Stimulated activated naive CD8-positive, alpha-beta T cell treated with anti-CD3 and anti-CD28 coated beads, Interleukin-15, Interleukin-2, amounts not matched to agents 100 U/mL and 50 U/mL, for 24 hours (primary cell): ENCODE data around the gene HORMAD2.

Experiments used
- ATAC-seq: fragments of 150-1000 bp; cut with Tn5 transposase; one replicate; pipeline ENCODE4 v1.10.0; 2021
- DNase-seq: peaks from one replicate; pipeline ENCODE4 v3.0.0; 2021

Gene HORMAD2

GRCh38 chr22:30105483-30105882 lies 25.2 kb downstream of the HORMAD2 start:
- no peak for DNase-seq
- no peak for ATAC-seq

- ATAC-seq (no peak), DNase-seq (no peak)
Observed at GRCh38 chr22:30113494-30113893, 33.2 kb downstream of the HORMAD2 start.

- DNase-seq (no peak), ATAC-seq (no peak)
Observed at GRCh38 chr22:30114361-30114760, 34.1 kb downstream of the HORMAD2 start.

GRCh38 chr22:30115705-30116104 lies 35.4 kb downstream of the HORMAD2 start:
- DNase-seq (no peak), ATAC-seq (no peak)

- DNase-seq (no peak), ATAC-seq (peak; percentile 81)
Observed at GRCh38 chr22:30116362-30117117, 36.3 kb downstream of the HORMAD2 start.

- no peak for ATAC-seq
- DNase-seq, result no peak
Observed at GRCh38 chr22:30117256-30117655, 37.0 kb downstream of the HORMAD2 start.

- ATAC-seq, result no peak
Observed at GRCh38 chr22:30118291-30118690, 38.0 kb downstream of the HORMAD2 start.

GRCh38 chr22:30121960-30122359 lies 41.7 kb downstream of the HORMAD2 start:
- DNase-seq, result no peak
- ATAC-seq, result no peak

More at GRCh38 chr22:30118291-30118690, 38.0 kb downstream of the HORMAD2 start:
- DNase-seq, result no peak

GRCh38 chr22:30123463-30123862 lies 43.2 kb downstream of the HORMAD2 start:
- DNase-seq (no peak), ATAC-seq (no peak)

- ATAC-seq, result no peak
- no peak for DNase-seq
Observed at GRCh38 chr22:30127749-30128166, 47.5 kb downstream of the HORMAD2 start.

GRCh38 chr22:30128511-30128910 lies 48.2 kb downstream of the HORMAD2 start:
- ATAC-seq, result no peak
- DNase-seq, result no peak

GRCh38 chr22:30129636-30130035 lies 49.4 kb downstream of the HORMAD2 start:
- no peak for ATAC-seq

GRCh38 chr22:30132290-30132996 lies 52.2 kb downstream of the HORMAD2 start:
- ATAC-seq, result peak; percentile 19

More at GRCh38 chr22:30129636-30130035, 49.4 kb downstream of the HORMAD2 start:
- DNase-seq, result no peak

GRCh38 chr22:30140414-30140813 lies 60.1 kb downstream of the HORMAD2 start:
- DNase-seq (no peak), ATAC-seq (no peak)

More at GRCh38 chr22:30132290-30132996, 52.2 kb downstream of the HORMAD2 start:
- no peak for DNase-seq

GRCh38 chr22:30143265-30143664 lies 63.0 kb downstream of the HORMAD2 start:
- DNase-seq, result no peak

GRCh38 chr22:30144391-30144790 lies 64.1 kb downstream of the HORMAD2 start:
- ATAC-seq, result no peak
- DNase-seq, result no peak

More at GRCh38 chr22:30143265-30143664, 63.0 kb downstream of the HORMAD2 start:
- no peak for ATAC-seq

- DNase-seq (no peak), ATAC-seq (no peak)
Observed at GRCh38 chr22:30150212-30150611, 69.9 kb downstream of the HORMAD2 start.

- ATAC-seq, result no peak
Observed at GRCh38 chr22:30158277-30158676, 78.0 kb downstream of the HORMAD2 start.

GRCh38 chr22:30158744-30159500 lies 78.7 kb downstream of the HORMAD2 start:
- ATAC-seq, result peak; percentile 85
- DNase-seq, result no peak

More at GRCh38 chr22:30158277-30158676, 78.0 kb downstream of the HORMAD2 start:
- DNase-seq, result no peak

- DNase-seq, result no peak
Observed at GRCh38 chr22:30159561-30160353, 79.5 kb downstream of the HORMAD2 start.

GRCh38 chr22:30161051-30161469 lies 80.8 kb downstream of the HORMAD2 start:
- DNase-seq (no peak), ATAC-seq (no peak)

More at GRCh38 chr22:30159561-30160353, 79.5 kb downstream of the HORMAD2 start:
- peak; percentile 65 for ATAC-seq

- DNase-seq (no peak), ATAC-seq (peak; percentile 87)
Observed at GRCh38 chr22:30167296-30167695, 87.0 kb downstream of the HORMAD2 start.
